KMS-11 (cell line): ENCODE results near the gene SP1.
A peak's percentile ranks its signal among the peaks of the same experiment; 100 is the strongest.

Experiments used
- H2AFZ ChIP-seq: fragments of 200-600 bp; sonication (generic); 2 replicates; pipeline ENCODE4 v1.6.1; 2016; ENCODE audit warnings: antibody characterized with exemption, mixed run types, low read depth
- H3K27ac ChIP-seq: fragments of 200-600 bp; sonication (generic); 2 replicates; pipeline ENCODE4 v1.6.1; 2016; ENCODE audit warnings: mild to moderate bottlenecking, mixed run types
- H3K27me3 ChIP-seq: fragments of 200-600 bp; sonication (generic); 2 replicates; pipeline ENCODE4 v1.6.1; 2017; ENCODE audit warnings: mild to moderate bottlenecking, low read depth, mixed run types, moderate library complexity; ENCODE audit not compliant: insufficient read depth
- H3K36me3 ChIP-seq: fragments of 200-600 bp; sonication (generic); 2 replicates; pipeline ENCODE4 v1.6.1; 2017; ENCODE audit warnings: mild to moderate bottlenecking, mixed run types; ENCODE audit not compliant: insufficient read depth
- H3K4me1 ChIP-seq: fragments of 200-600 bp; sonication (generic); 2 replicates; pipeline ENCODE4 v1.6.1; 2016; ENCODE audit warnings: mild to moderate bottlenecking, low read depth, mixed run types; ENCODE audit not compliant: poor library complexity, severe bottlenecking
- H3K4me2 ChIP-seq: fragments of 200-600 bp; sonication (generic); 2 replicates; pipeline ENCODE4 v1.7.0; 2016; ENCODE audit warnings: mild to moderate bottlenecking, mixed run types
- H3K4me3 ChIP-seq: fragments of 200-600 bp; sonication (generic); IDR thresholded peaks from 2 replicates; pipeline ENCODE4 v1.6.1; 2017; ENCODE audit warnings: low read depth, low read length, mixed read lengths; ENCODE audit not compliant: insufficient read depth
- H3K79me2 ChIP-seq: fragments of 200-600 bp; sonication (generic); 2 replicates; pipeline ENCODE4 v1.6.1; 2016; ENCODE audit warnings: low read depth, mixed run types; ENCODE audit not compliant: insufficient read depth
- H3K9ac ChIP-seq: fragments of 200-600 bp; sonication (generic); 2 replicates; pipeline ENCODE4 v1.6.1; 2016; ENCODE audit warnings: mild to moderate bottlenecking, mixed run types
- H4K20me1 ChIP-seq: fragments of 200-600 bp; sonication (generic); 2 replicates; pipeline ENCODE4 v1.6.1; 2016; ENCODE audit warnings: mild to moderate bottlenecking, mixed run types; ENCODE audit not compliant: insufficient read depth
- TF ChIP-seq, protein P1 (sequence below): fragments of 200-600 bp; sonication (generic); conservative IDR thresholded peaks from 2 replicates; pipeline ENCODE4 v1.6.1; 2017; ENCODE audit warnings: low read depth, mild to moderate bottlenecking, antibody characterized with exemption, low read length, moderate library complexity, mixed read lengths

The SP1 gene

DNA sequence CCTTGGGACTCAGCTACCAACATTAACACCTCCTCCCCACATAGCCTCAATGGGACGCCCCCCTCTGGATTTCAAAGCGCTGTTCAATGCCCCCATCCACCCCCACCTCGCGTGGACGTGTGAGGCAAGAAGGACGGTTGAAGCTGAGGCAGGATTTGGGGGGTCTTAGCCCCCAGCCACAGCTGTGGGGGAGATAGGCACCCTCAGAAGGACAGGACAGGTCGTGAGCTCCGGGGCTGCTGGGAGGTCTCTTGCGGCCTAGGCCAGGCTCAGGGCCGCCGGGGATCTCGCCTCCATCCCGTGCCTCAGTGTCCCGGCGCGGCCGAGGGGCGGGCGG lies 35.5 kb upstream of the SP1 start:
- Histone ChIP-seq H3K36me3 (no peaks in the 10 kb centered on the region), H3K9ac (no peak overlapping the region; the same call in 1 of the 2 replicates), H3K79me2 (no peaks in the 10 kb centered on the region), H3K27me3 (no peaks in the 10 kb centered on the region; the same call in 1 of the 2 replicates), H3K27ac (no peak overlapping the region), H3K4me2 (peak overlapping the region; percentile 98), H3K4me3 (peak overlapping the region; percentile 33), H3K4me1 (peaks cover 28% of the 10 kb centered on the region), H4K20me1 (no peaks in the 10 kb centered on the region), H2AFZ (peak overlapping the region; percentile 100)
- TF ChIP-seq, protein P1, sequence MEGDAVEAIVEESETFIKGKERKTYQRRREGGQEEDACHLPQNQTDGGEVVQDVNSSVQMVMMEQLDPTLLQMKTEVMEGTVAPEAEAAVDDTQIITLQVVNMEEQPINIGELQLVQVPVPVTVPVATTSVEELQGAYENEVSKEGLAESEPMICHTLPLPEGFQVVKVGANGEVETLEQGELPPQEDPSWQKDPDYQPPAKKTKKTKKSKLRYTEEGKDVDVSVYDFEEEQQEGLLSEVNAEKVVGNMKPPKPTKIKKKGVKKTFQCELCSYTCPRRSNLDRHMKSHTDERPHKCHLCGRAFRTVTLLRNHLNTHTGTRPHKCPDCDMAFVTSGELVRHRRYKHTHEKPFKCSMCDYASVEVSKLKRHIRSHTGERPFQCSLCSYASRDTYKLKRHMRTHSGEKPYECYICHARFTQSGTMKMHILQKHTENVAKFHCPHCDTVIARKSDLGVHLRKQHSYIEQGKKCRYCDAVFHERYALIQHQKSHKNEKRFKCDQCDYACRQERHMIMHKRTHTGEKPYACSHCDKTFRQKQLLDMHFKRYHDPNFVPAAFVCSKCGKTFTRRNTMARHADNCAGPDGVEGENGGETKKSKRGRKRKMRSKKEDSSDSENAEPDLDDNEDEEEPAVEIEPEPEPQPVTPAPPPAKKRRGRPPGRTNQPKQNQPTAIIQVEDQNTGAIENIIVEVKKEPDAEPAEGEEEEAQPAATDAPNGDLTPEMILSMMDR, result no peak

GRCh38 chr12:53344824-53345485 lies 35.0 kb upstream of the SP1 start:
- Histone ChIP-seq H3K79me2 (no peaks in the 10 kb centered on the region), H3K4me2 (peak overlapping the region; percentile 100), H2AFZ (peak overlapping the region; percentile 100), H3K27ac (peak overlapping the region; percentile 59), H3K4me3 (peak overlapping the region; percentile 33), H3K27me3 (no peaks in the 10 kb centered on the region; the same call in 1 of the 2 replicates), H3K4me1 (peaks cover 28% of the 10 kb centered on the region), H3K9ac (peak overlapping the region; percentile 60), H3K36me3 (no peaks in the 10 kb centered on the region), H4K20me1 (no peaks in the 10 kb centered on the region)
- TF ChIP-seq, protein P1, result peak; percentile 90

GRCh38 chr12:53345486-53346188 lies 34.3 kb upstream of the SP1 start:
- H3K4me1 ChIP-seq, result peaks cover 28% of the 10 kb centered on the region
- TF ChIP-seq, protein P1, result no peak; the same call in 1 of the 2 replicates
- no peaks in the 10 kb centered on the region for H3K79me2 ChIP-seq
- peak overlapping the region; percentile 33 for H3K4me3 ChIP-seq
- no peak overlapping the region; the same call in 1 of the 2 replicates for H3K27ac ChIP-seq
- H3K9ac ChIP-seq, result peak overlapping the region; percentile 60; the same call in 1 of the 2 replicates
- no peaks in the 10 kb centered on the region for H4K20me1 ChIP-seq
- H3K27me3 ChIP-seq, result no peaks in the 10 kb centered on the region; the same call in 1 of the 2 replicates
- peak overlapping the region; percentile 100 for H3K4me2 ChIP-seq
- peak overlapping the region; percentile 100 for H2AFZ ChIP-seq
- no peaks in the 10 kb centered on the region for H3K36me3 ChIP-seq

DNA sequence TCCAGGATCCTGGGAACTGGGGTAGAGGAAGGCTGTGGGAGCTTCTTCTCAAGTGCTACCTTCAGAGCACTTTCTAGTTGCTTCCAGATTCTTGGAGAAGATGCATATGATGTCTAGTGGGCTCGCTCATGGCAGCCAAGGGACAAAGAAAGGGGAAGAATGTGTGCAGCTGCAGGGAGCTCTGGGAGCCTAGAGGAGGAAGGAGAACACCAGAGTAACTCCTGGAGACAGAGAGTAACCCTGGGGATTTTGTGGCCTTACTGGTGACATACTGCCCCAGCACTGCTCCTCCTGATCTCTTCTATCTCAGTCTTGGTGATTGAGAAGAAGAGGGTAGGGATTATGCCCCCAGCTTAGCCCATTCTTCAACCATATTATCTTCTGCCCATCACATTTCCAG lies 33.5 kb upstream of the SP1 start:
- TF ChIP-seq, protein P1, result no peak
- Histone ChIP-seq H3K27ac (no peak overlapping the region), H2AFZ (no peak overlapping the region), H3K4me3 (no peak overlapping the region), H3K27me3 (no peaks in the 10 kb centered on the region), H3K4me2 (no peak overlapping the region), H4K20me1 (no peaks in the 10 kb centered on the region), H3K36me3 (no peaks in the 10 kb centered on the region), H3K4me1 (peaks cover 28% of the 10 kb centered on the region), H3K9ac (no peak overlapping the region), H3K79me2 (no peaks in the 10 kb centered on the region)
